Prostate gland (tissue), 2 donors: ENCODE results near the gene SLIT1. TPM values are rescaled to one million over a fixed set of nuclear protein-coding genes. Genes with fewer than 3 reads are reported as not detected.

Experiments used
- DNase-seq: peaks from one replicate; pipeline ENCODE4 v3.0.0-alpha.2; 2019; ENCODE audit warnings: low spot score
- H3K27ac ChIP-seq, 2 donors: fragments of 200-600 bp; sonication (generic); 2 replicates each; pipeline ENCODE4 v1.5.1; 2017 to 2019
- H3K27me3 ChIP-seq: fragments of 200-600 bp; sonication (generic); replicated peaks from 2 replicates; pipeline ENCODE4 v1.5.1; 2019; ENCODE audit not compliant: insufficient read depth
- H3K36me3 ChIP-seq, 2 donors: fragments of 200-600 bp; sonication (generic); 1 replicate in 1 of 2; 2 replicates in 1 of 2; pipeline versions ENCODE4 v1.5.1 to v1.8.1; 2017 to 2019
- H3K4me1 ChIP-seq: fragments of 200-600 bp; sonication (generic); replicated peaks from 2 replicates; pipeline ENCODE4 v1.5.1; 2019
- H3K4me3 ChIP-seq, 2 donors: fragments of 200-600 bp; sonication (generic); 2 replicates each; pipeline ENCODE4 v1.5.1; 2017 to 2019
- H3K9me3 ChIP-seq: fragments of 200-600 bp; sonication (generic); 2 replicates; pipeline ENCODE4 v1.5.1; 2017
- CTCF ChIP-seq, 4 experiments: fragments of 200-600 bp in 2 of 4; fragments of 450-650 bp in 2 of 4; sonication (generic) in 2 of 4; IDR thresholded peaks; 1 replicate in 3 of 4; 2 replicates in 1 of 4; pipeline ENCODE4 v1.5.1; 2016 to 2019; ENCODE audit warnings: antibody characterized with exemption in 4 of 4, mild to moderate bottlenecking in 2 of 4, moderate library complexity in 2 of 4
- POLR2A ChIP-seq: fragments of 450-650 bp; IDR thresholded peaks from one replicate; pipeline ENCODE4 v1.6.1; 2016; ENCODE audit warnings: antibody characterized with exemption, mild to moderate bottlenecking
- POLR2AphosphoS5 ChIP-seq: sonication (generic); formaldehyde crosslinking; IDR thresholded peaks from one replicate; pipeline ENCODE4 v1.6.1; 2017; ENCODE audit warnings: antibody characterized with exemption
- WGBS: methylation state at CpG from one replicate; pipeline ENCODE4 v1.1.5; 2018; 5-methylcytosine and 5-hydroxymethylcytosine counted together
- intact Hi-C: fragments of 100-400 bp; cut with DNase I; formaldehyde crosslinking; loops from one replicate; pipeline ENCODE4 v1.14.2; 2022
- total RNA-seq, 2 donors: library from RNA; depleted of rRNA; stranded (reverse); fragments of >200 nt; gene quantifications; one replicate each; pipeline ENCODE4 v1.1.0, GENCODE V29; 2016

SLIT1 gene
- total RNA-seq, 2 donors from 2014 or later = 0.59 to 0.91 TPM

- Histone ChIP-seq H3K4me1 (no peaks in the 10 kb centered on the region), H3K27ac (no peak overlapping the region), H3K27me3 (no peaks in the 10 kb centered on the region), H3K36me3 (no peaks in the 10 kb centered on the region), H3K4me3 (no peak overlapping the region), H3K9me3 (no peaks in the 10 kb centered on the region)
- whole genome bisulfite sequencing = 56% methylated on average over 11 of the region's 11 CpGs
- TF ChIP-seq POLR2AphosphoS5 = no peak
- no peak for TF ChIP-seq CTCF (IDR thresholded peaks at IDR 0.05)
- TF ChIP-seq POLR2A = no peak
- intact Hi-C loops = no loop called here
- no peak for DNase-seq
These were observed 74.1 kb downstream of the SLIT1 start for GRCh38 chr10:97111615-97112014.

- DNase-seq = no peak
- H3K27ac ChIP-seq = no peak overlapping the region
- no peak for TF ChIP-seq CTCF (IDR thresholded peaks at IDR 0.05)
- no peaks in the 10 kb centered on the region for H3K27me3 ChIP-seq
- H3K36me3 ChIP-seq = no peaks in the 10 kb centered on the region
- H3K9me3 ChIP-seq = no peaks in the 10 kb centered on the region
- no peak overlapping the region for H3K4me3 ChIP-seq
- intact Hi-C loops = no loop called here
- 18% methylated on average over 6 of the region's 6 CpGs for WGBS
- H3K4me1 ChIP-seq = no peaks in the 10 kb centered on the region
These were observed 76.2 kb downstream of the SLIT1 start for GRCh38 chr10:97109547-97109946.

GRCh38 chr10:97107551-97107950 lies 78.2 kb downstream of the SLIT1 start:
- Histone ChIP-seq H3K4me3 (no peak overlapping the region), H3K36me3 (no peaks in the 10 kb centered on the region), H3K4me1 (no peaks in the 10 kb centered on the region), H3K9me3 (no peaks in the 10 kb centered on the region), H3K27ac (no peak overlapping the region), H3K27me3 (no peaks in the 10 kb centered on the region)
- intact Hi-C loops = no loop called here
- DNase-seq = no peak
- 58% methylated on average over 5 of the region's 5 CpGs for WGBS
- TF ChIP-seq CTCF (IDR thresholded peaks at IDR 0.05) (no peak), POLR2AphosphoS5 (no peak), POLR2A (no peak)

GRCh38 chr10:97106207-97106606 lies 79.6 kb downstream of the SLIT1 start:
- TF ChIP-seq POLR2AphosphoS5 (no peak), CTCF (IDR thresholded peaks at IDR 0.05) (no peak), POLR2A (no peak)
- H3K27me3 ChIP-seq = no peaks in the 10 kb centered on the region
- 75% methylated on average over 6 of the region's 6 CpGs for WGBS
- no peak overlapping the region for H3K27ac ChIP-seq
- H3K9me3 ChIP-seq = no peaks in the 10 kb centered on the region
- H3K4me1 ChIP-seq = no peaks in the 10 kb centered on the region
- H3K4me3 ChIP-seq = no peak overlapping the region
- no peaks in the 10 kb centered on the region for H3K36me3 ChIP-seq
- no peak for DNase-seq
- intact Hi-C loops = no loop called here

- DNase-seq = no peak
- H3K27me3 ChIP-seq = no peaks in the 10 kb centered on the region
- H3K27ac ChIP-seq = no peak overlapping the region
- WGBS = 63% methylated on average over 7 of the region's 7 CpGs
- no peak for TF ChIP-seq POLR2A
- no peak for TF ChIP-seq POLR2AphosphoS5
- TF ChIP-seq CTCF (IDR thresholded peaks at IDR 0.05) = no peak
- H3K36me3 ChIP-seq = no peaks in the 10 kb centered on the region
- H3K9me3 ChIP-seq = no peaks in the 10 kb centered on the region
- intact Hi-C loops = no loop called here
- no peak overlapping the region for H3K4me3 ChIP-seq
- H3K4me1 ChIP-seq = no peaks in the 10 kb centered on the region
These were observed 80.5 kb downstream of the SLIT1 start for GRCh38 chr10:97105303-97105702.
